ENCODE data around the gene TBCE.
"Not testable (repeated sequence)": the region's sequence is repeated elsewhere in the genome, so short reads cannot be mapped to it uniquely, and the experiment has no call there.

TBCE gene

DNA sequence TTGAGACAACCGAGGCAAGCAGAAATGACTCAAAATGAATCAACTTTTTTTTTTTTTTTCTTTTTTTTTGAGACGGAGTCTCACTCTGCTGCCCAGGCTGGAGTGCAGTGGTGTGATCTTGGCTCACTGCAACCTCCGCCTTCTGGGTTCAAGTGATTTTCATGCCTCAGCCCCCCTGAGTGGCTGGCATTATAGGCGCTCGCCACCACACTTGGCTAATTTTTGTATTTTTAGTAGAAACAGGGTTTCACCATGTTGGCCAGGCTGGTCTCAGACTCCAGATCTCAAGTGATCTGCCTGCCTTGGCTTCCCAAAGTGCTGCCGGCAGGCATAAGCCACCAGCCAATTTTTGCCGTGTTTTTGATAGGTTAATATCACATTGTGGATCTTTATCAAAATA is 90.6 kb downstream of the TBCE start:
- DNase-seq, result not testable (repeated sequence)

GRCh38 chr1:235460770-235461169 is 93.5 kb downstream of the TBCE start:
- DNase-seq, result no peak

- DNase-seq, result no peak
These were observed 94.7 kb downstream of the TBCE start for GRCh38 chr1:235461954-235462353.

DNA sequence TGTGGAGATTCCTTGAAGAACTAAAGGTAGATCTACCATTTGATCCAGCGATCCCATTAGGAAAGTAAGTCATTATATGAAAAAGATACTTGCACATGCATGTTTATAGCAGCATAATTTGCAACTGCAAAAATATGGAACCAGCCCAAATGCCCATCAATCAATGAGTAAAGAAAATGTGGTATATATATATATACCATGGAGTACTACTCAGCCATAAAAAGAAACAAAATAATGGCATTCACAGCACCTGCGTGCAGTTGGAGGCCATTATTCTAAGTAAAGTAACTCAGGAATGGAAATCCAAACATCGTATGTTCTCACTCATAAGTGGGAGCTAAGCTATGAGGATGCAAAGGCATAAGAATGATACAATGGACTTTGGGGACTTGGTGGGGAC is 95.6 kb downstream of the TBCE start:
- DNase-seq, result not testable (repeated sequence)

GRCh38 chr1:235465066-235465465 is 97.8 kb downstream of the TBCE start:
- no peak for DNase-seq

DNA sequence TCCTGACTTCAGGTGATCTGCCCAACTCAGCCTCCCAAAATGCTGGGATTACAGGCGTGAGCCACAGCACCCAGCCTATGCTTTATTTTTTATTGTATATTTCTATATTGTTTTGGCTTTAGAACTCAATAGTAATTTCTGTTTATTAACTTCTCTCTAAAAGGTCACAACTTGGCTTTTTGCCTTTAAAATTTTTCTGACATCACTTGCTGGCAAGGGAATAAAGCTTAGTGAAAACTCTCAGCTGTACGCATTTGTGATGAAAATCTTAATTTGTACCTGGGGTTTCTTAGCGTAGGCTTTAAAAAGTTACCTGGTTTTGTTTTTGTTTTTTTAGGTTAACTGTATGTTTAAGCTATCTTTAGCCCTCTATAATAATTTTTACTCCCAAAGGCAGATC is 100.8 kb downstream of the TBCE start:
- no peak for DNase-seq

DNA sequence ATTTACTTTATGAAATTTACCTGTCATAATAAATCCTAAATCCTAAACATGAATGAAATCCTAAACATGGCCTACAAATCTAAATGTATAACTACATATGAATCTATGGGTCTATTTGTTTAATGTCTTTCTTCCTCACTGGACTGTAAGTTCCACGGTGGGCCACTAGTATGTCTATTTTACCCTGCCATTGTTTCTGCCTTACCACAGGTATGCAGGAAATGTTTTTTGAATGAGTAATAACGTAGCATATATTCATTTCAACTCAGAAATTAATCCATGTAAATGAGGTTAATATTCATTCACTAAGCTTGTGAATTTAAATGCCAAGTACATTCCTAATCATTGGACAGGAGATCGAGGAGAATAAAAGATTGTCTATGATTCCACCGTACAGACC is 101.7 kb downstream of the TBCE start:
- DNase-seq, result no peak

- not testable (repeated sequence) for DNase-seq
These were observed 102.7 kb downstream of the TBCE start for GRCh38 chr1:235469897-235470296.

DNA sequence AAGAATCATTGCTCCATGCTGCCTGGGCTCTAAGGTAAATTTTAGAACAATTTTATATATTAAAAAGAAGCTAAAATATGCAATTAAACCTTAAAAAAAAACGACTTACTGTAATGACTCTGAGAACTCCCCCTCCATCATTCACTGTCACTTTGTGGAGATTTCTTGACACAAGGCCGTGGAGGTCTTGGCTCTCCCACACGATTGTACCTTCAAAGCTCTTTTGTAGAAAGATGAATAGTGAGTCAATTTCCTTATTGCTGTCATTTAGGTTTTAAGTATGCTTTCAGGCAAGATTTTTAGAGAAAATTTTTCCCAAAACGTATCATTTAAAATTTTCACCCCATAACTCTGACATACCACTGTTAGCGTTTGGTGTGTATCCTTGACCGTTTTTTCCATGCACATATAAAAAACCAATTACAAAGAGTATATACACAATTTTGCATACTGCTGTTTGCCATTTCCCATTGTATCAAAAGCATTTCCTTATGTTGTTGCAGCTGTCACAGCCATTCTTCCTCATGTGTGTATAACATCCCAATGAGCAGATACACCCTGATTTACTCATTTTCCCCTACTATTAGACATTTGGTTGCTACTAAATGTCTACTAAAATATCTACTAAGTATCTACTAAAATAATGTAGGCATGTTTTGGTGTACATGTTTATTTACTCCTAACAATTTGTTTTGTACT is 103.7 kb downstream of the TBCE start:
- DNase-seq, result no peak

GRCh38 chr1:235473806-235474205 is 106.6 kb downstream of the TBCE start:
- DNase-seq, result no peak

DNA sequence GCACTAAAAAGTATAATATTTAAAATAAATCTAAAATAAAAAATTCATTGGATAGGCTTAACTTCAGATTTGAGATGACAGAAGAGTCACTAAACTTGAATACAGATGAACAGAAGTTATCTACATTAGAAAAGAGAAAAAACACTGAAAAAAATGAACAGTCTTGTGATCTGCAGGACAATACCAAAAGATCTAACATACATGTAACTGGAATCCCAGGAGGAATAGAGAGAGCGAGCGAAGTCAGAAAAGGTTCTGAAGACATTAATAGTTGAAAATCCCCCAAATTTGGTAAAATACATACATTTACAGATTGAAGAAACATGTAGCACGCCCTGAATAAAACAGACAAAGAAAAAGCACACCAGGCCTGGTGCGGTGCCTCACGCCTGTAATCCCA is 115.9 kb downstream of the TBCE start:
- DNase-seq, result no peak

DNA sequence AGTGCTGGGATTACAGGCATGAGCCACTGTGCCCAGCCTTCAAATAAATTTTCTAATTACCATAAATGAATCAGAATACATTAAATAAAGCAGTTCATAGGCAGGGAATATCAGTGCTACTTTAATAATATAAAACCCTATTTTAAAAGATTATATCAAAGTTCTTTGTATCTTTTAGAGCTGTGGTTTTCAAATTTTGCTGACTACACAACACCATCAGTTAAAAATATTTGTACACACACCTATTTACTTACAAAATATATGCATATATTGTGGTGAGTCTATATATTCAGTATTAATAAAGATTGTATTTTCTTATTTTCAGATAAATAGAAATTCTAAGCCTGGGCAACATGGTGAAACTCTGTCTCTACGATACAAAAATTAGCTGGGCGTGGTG is 118.3 kb downstream of the TBCE start:
- DNase-seq, result no peak

GRCh38 chr1:235486321-235486720 is 119.1 kb downstream of the TBCE start:
- no peak for DNase-seq

DNA sequence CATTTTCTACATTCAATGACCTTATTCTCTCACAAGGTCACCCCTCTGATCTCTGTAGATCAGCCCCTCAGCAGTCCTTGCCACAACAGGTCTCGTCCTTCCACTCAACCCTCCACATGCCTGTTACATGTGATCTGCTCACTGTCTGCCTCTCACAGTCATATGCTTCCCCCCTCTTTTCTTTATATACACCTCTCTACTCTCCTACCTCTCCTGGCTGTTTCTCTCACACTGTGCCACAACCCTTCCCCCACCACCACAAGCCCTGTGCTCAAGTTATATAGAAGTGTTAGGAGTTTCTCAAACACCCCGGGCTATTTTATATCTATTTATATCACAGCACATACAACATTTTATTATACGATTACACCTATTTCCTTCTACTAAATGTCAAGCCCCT is 124.4 kb downstream of the TBCE start:
- DNase-seq, result no peak

DNA sequence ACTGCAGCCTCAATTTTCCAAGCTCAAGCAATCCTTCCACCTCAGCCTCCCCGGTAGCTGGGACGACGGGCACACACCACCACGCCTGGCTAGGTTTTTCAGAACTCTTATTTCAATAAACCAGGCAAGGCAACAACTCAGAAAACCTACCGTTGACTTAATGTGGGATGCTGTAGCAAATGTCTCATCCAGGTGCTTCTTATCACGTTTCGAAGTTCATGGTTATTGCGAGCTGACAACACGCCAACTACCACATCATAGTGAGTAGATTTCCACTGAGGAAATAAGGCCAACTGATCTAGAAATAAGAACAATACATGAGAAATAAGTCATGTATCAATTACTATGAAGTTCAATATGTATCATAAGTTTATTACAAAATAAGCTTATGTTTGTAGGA is 127.3 kb downstream of the TBCE start:
- DNase-seq, result no peak

DNA sequence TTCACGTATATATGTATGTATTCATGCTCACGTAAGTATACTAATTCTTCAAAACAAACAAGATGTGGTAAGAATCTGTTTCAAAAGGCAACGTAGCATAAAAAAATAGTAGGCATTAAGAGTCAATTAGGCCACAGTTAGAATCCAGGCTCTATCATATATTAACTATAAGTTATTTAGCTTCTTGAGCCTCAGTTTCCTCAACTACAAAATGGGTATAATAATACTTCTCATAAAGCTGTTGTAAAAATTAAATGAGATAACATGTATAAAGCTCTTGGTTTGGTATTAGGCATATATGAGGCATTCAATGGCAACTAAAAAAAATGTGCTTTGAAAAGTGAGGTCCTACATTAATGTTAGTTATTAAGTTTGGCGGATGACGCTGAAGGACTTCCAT is 127.8 kb downstream of the TBCE start:
- no peak for DNase-seq

DNA sequence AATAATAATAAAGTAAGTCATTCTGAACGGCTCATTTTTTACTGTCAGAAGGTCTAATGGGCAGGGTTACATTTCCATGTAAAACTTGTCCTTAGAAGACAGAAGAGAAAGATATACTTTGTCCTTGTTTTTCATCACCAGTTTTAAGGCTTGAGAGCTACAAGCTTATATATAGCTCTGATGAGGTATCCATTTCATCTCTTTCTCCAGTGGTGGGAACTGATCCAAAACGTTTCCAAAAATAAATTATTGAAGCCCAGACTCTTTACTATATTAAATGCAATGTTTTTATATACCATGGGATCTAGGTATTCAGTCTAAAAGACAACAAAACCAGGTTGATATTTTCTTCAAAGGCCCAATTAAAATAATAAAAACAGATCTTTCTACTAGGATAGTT is 128.3 kb downstream of the TBCE start:
- DNase-seq, result no peak

DNA sequence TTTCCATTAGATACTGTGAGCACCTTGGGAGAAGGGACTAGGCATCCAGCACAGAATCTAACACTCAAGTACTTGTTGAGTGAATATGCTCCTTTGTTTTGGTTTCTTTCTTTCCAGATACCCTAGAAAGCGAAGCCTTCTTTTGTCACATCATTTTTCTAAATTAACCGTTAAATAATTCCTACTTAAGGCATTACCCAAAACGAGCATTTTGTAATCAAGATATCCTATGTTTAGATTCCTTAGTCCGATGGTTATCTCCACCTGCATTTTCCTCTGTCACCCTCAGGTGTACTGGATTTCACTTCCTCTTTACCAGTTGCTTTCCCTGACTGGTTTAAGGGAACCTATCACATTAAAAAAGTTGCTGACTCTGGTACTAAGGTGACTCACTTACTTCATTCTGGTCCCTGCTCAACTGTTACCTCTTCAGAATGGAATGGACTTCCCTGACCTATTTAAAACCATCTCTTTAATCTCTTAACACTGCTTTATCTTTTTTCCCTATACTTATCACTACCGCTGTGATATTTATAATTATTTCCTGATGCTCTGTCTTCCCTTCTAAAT is 133.8 kb downstream of the TBCE start:
- no peak for DNase-seq

Data from DMS153 (cell line).